RWPE2 (cell line): Measurements from ENCODE around the gene ENTHD1.

Experiments used
- ATAC-seq: fragments of 200-7000 bp; cut with Tn5 transposase; 3 replicates; pipeline ENCODE4 v1.9.1; 2021; ENCODE audit warnings: low read depth
- DNase-seq: peaks from one replicate; pipeline ENCODE4 v3.0.0-alpha.2; 2020; ENCODE audit warnings: low spot score
- H3K27ac ChIP-seq: fragments of 450-650 bp; 2 replicates; pipeline ENCODE4 v1.5.1; 2017; ENCODE audit warnings: mild to moderate bottlenecking; ENCODE audit not compliant: poor library complexity, severe bottlenecking
- H3K27me3 ChIP-seq: fragments of 250-450 bp; sonication (Bioruptor Pico); 2 replicates; pipeline ENCODE4 v1.5.1; 2021; ENCODE audit warnings: mild to moderate bottlenecking, moderate library complexity; ENCODE audit not compliant: insufficient read depth, poor library complexity, severe bottlenecking
- H3K36me3 ChIP-seq: fragments of 250-450 bp; sonication (Bioruptor Pico); 2 replicates; pipeline ENCODE4 v1.5.1; 2020; ENCODE audit warnings: low read depth, mild to moderate bottlenecking, moderate library complexity
- H3K4me1 ChIP-seq: fragments of 250-450 bp; sonication (Bioruptor Pico); 2 replicates; pipeline ENCODE4 v1.5.1; 2021; ENCODE audit warnings: mild to moderate bottlenecking, moderate library complexity; ENCODE audit not compliant: insufficient read depth, poor library complexity, severe bottlenecking
- H3K4me3 ChIP-seq: fragments of 250-450 bp; sonication (Bioruptor Pico); 2 replicates; pipeline ENCODE4 v1.5.1; 2021; ENCODE audit warnings: mild to moderate bottlenecking, moderate library complexity; ENCODE audit not compliant: severe bottlenecking
- H3K9me3 ChIP-seq: fragments of 250-450 bp; sonication (Bioruptor Pico); 2 replicates; pipeline ENCODE4 v1.5.1; 2021; ENCODE audit warnings: mild to moderate bottlenecking, moderate library complexity; ENCODE audit not compliant: severe bottlenecking
- CTCF ChIP-seq: fragments of 450-650 bp; IDR thresholded peaks from one replicate; pipeline ENCODE4 v1.5.1; 2017; ENCODE audit warnings: mild to moderate bottlenecking, moderate library complexity; ENCODE audit not compliant: poor library complexity, severe bottlenecking

ENTHD1 gene

GRCh38 chr22:39825661-39826102, 67.9 kb downstream of the ENTHD1 start:
- no peaks in the 10 kb centered on the region for H3K36me3 ChIP-seq
- peaks cover 4% of the 10 kb centered on the region for H3K27me3 ChIP-seq
- DNase-seq (no peak), ATAC-seq (no peak)
- no peaks in the 10 kb centered on the region for H3K9me3 ChIP-seq
- H3K4me3 ChIP-seq, result no peak overlapping the region
- no peak overlapping the region for H3K27ac ChIP-seq
- no peak for TF ChIP-seq CTCF
- peaks cover 2% of the 10 kb centered on the region for H3K4me1 ChIP-seq

- DNase-seq (no peak), ATAC-seq (no peak)
- no peaks in the 10 kb centered on the region for H3K27me3 ChIP-seq
- TF ChIP-seq CTCF, result no peak
- peaks cover 10% of the 10 kb centered on the region for H3K4me1 ChIP-seq
- H3K36me3 ChIP-seq, result no peaks in the 10 kb centered on the region
- H3K27ac ChIP-seq, result peak overlapping the region; percentile 30
- H3K9me3 ChIP-seq, result no peaks in the 10 kb centered on the region
- H3K4me3 ChIP-seq, result no peak overlapping the region
Observed at GRCh38 chr22:39821008-39821407, 72.6 kb downstream of the ENTHD1 start.

- Histone ChIP-seq H3K4me1 (peaks cover 10% of the 10 kb centered on the region), H3K9me3 (no peaks in the 10 kb centered on the region), H3K4me3 (no peak overlapping the region), H3K27ac (peak overlapping the region; percentile 30), H3K36me3 (no peaks in the 10 kb centered on the region), H3K27me3 (no peaks in the 10 kb centered on the region)
- ATAC-seq (peak; percentile 94), DNase-seq (no peak)
- TF ChIP-seq CTCF, result no peak
Observed at GRCh38 chr22:39820256-39820655, 73.3 kb downstream of the ENTHD1 start.

- Histone ChIP-seq H3K4me1 (peaks cover 17% of the 10 kb centered on the region), H3K36me3 (no peaks in the 10 kb centered on the region), H3K9me3 (no peaks in the 10 kb centered on the region), H3K27ac (no peak overlapping the region), H3K4me3 (no peak overlapping the region), H3K27me3 (no peaks in the 10 kb centered on the region)
- no peak for TF ChIP-seq CTCF
- ATAC-seq (no peak), DNase-seq (no peak)
Observed at GRCh38 chr22:39819429-39819828, 74.1 kb downstream of the ENTHD1 start.

- Histone ChIP-seq H3K9me3 (no peaks in the 10 kb centered on the region), H3K27me3 (no peaks in the 10 kb centered on the region), H3K27ac (no peak overlapping the region), H3K4me3 (no peak overlapping the region), H3K36me3 (no peaks in the 10 kb centered on the region), H3K4me1 (peaks cover 17% of the 10 kb centered on the region)
- DNase-seq, result no peak
- no peak for TF ChIP-seq CTCF
- no peak for ATAC-seq
Observed at GRCh38 chr22:39818094-39818493, 75.5 kb downstream of the ENTHD1 start.
